Suprapubic skin (tissue), 4 donors: ENCODE measurements around the gene NPW. TPM values are rescaled to one million over a fixed set of nuclear protein-coding genes. Genes with fewer than 3 reads are reported as not detected.
"Not testable (repeated sequence)": the region's sequence is repeated elsewhere in the genome, so short reads cannot be mapped to it uniquely, and the experiment has no call there.

Experiments used
- DNase-seq, 2 donors: peaks; one replicate each; pipeline ENCODE4 v3.0.0-alpha.2; 2019; ENCODE audit warnings: low spot score in 2 of 2
- H3K27ac ChIP-seq: fragments of 200-600 bp; sonication (generic); one replicate; pipeline ENCODE4 v1.5.1; 2019
- H3K27me3 ChIP-seq: fragments of 200-600 bp; sonication (generic); one replicate; pipeline ENCODE4 v1.5.1; 2019
- H3K36me3 ChIP-seq: fragments of 200-600 bp; sonication (generic); one replicate; pipeline ENCODE4 v1.5.1; 2019
- H3K4me1 ChIP-seq: fragments of 200-600 bp; sonication (generic); one replicate; pipeline ENCODE4 v1.5.1; 2019
- H3K4me3 ChIP-seq: fragments of 200-600 bp; sonication (generic); one replicate; pipeline ENCODE4 v1.5.1; 2019; ENCODE audit warnings: mild to moderate bottlenecking
- H3K9me3 ChIP-seq: fragments of 200-600 bp; sonication (generic); one replicate; pipeline ENCODE4 v1.5.1; 2019
- EP300 ChIP-seq: sonication (generic); formaldehyde crosslinking; IDR thresholded peaks from one replicate; pipeline ENCODE4 v1.6.1; 2017; ENCODE audit warnings: antibody characterized with exemption
- POLR2A ChIP-seq, 2 donors: fragments of 450-650 bp; IDR thresholded peaks; one replicate each; pipeline ENCODE4 v1.6.1; 2017; ENCODE audit warnings: antibody characterized with exemption in 2 of 2, mild to moderate bottlenecking in 2 of 2, moderate library complexity in 2 of 2
- POLR2AphosphoS5 ChIP-seq, 3 donors: sonication (generic); formaldehyde crosslinking; IDR thresholded peaks; one replicate each; pipeline ENCODE4 v1.6.1; 2017; ENCODE audit warnings: antibody characterized with exemption in 3 of 3
- WGBS: methylation state at CpG from one replicate; pipeline ENCODE4 v1.1.5; 2018; 5-methylcytosine and 5-hydroxymethylcytosine counted together
- total RNA-seq, 4 donors: library from RNA; depleted of rRNA; stranded (reverse); fragments of >200 nt; gene quantifications; one replicate each; pipeline ENCODE4 v1.1.0, GENCODE V29; 2016
- TF ChIP-seq, protein P1 (sequence below), 2 donors: fragments of 200-600 bp in 1 of 2; fragments of 450-650 bp in 1 of 2; sonication (generic) in 1 of 2; IDR thresholded peaks; one replicate each; pipeline ENCODE4 v1.5.1; 2016 to 2019; ENCODE audit warnings: antibody characterized with exemption in 2 of 2, mild to moderate bottlenecking in 1 of 2, moderate library complexity in 1 of 2

Gene NPW
- total RNA-seq, 4 donors from 2014 or later = 0.65 to 5.6 (median 3.0) TPM; not detected in 1

DNA sequence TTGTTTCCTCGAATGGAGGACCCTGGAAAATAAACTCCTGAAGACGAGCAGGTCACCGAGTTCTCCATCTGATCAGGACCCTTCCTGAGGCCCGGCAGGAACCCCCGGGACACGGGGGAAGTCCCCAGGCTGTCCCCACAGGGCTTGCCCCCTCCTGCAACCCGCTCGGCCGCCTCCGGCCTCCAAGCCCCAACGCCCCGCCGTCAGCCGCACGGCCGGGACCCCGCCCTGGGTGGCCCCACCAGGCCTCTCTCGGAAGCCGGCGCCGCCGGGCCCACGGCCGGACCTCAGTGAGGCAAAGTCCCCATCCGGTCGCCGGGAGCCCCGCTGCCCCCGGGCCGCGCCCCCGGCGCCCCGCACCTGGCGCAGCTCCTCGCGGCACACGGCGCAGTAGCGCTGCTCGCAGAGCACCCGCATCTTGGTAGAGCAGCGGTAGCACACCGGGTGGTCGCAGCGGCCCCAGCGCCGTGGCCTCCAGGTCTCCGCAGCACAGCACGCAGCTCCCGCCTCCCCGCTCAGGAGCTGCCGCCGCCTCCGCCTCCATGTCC lies 10.3 kb upstream of the NPW start:
- WGBS = no CpG with 5 or more reads among the region's 55 CpGs
- no peaks in the 10 kb centered on the region for H3K27me3 ChIP-seq
- no peak for TF ChIP-seq POLR2AphosphoS5 (IDR thresholded peaks at IDR 0.05)
- no peak for TF ChIP-seq EP300
- peak overlapping the region; percentile 99 for H3K4me3 ChIP-seq
- no peaks in the 10 kb centered on the region for H3K36me3 ChIP-seq
- H3K27ac ChIP-seq = peak overlapping the region; percentile 97
- no peak for DNase-seq
- no peaks in the 10 kb centered on the region for H3K9me3 ChIP-seq
- H3K4me1 ChIP-seq = peaks cover 57% of the 10 kb centered on the region

DNA sequence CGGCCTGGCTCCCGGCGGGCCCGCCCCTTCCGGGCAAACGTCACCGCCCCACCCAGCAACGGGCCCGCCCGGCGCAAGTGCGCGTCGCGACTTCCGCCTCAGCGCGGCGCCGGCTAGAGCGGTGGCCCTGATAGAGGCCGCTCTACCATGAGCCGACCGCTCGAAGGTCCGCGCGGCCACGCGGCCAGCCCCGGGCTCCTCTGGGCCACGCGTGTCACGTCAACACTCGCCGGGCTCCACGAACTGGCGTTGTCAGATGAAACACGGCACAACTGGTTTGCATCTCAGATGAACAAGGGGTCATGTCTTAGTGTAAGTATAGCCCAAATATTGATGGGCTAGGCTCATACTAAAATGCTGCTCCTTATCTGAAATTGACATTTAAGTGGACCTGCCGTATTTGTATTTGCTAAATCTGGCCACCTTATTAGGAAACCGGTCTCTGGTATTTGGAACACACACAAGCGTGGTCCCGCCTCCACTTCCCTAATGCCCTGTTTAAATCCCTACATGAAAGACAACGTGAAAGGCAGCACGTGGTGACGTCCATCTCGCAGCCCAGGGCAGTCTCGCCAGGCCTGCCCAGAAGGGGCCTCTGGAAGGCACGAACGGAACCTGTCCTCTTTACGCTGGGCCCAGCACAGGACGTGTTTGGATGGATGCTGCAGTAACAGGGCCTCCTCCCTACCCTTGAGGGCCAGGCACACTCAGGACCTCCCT lies 9.6 kb upstream of the NPW start, which contains the start of gene ZNF598:
TSS of gene ZNF598 (minus strand) at position 31 of the 720 bp plus-strand sequence.
- Histone ChIP-seq H3K27me3 (no peaks in the 10 kb centered on the region), H3K9me3 (no peaks in the 10 kb centered on the region), H3K27ac (peak within 1 kb of the TSS; percentile 97), H3K4me3 (peak within 1 kb of the TSS; percentile 99), H3K4me1 (peaks cover 52% of the 10 kb centered on the region), H3K36me3 (no peaks in the 10 kb centered on the region)
- TF ChIP-seq POLR2AphosphoS5 (IDR thresholded peaks at IDR 0.05) (peak in 2 of 3 donors; percentile 12 to 77), EP300 (no peak), POLR2A (IDR thresholded peaks at IDR 0.05) (peak; percentile 77 to 81)
- TF ChIP-seq, protein P1, sequence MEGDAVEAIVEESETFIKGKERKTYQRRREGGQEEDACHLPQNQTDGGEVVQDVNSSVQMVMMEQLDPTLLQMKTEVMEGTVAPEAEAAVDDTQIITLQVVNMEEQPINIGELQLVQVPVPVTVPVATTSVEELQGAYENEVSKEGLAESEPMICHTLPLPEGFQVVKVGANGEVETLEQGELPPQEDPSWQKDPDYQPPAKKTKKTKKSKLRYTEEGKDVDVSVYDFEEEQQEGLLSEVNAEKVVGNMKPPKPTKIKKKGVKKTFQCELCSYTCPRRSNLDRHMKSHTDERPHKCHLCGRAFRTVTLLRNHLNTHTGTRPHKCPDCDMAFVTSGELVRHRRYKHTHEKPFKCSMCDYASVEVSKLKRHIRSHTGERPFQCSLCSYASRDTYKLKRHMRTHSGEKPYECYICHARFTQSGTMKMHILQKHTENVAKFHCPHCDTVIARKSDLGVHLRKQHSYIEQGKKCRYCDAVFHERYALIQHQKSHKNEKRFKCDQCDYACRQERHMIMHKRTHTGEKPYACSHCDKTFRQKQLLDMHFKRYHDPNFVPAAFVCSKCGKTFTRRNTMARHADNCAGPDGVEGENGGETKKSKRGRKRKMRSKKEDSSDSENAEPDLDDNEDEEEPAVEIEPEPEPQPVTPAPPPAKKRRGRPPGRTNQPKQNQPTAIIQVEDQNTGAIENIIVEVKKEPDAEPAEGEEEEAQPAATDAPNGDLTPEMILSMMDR (IDR thresholded peaks at IDR 0.05) = no peak
- WGBS = 2% methylated on average over 8 of the region's 52 CpGs
- no peak for DNase-seq

DNA sequence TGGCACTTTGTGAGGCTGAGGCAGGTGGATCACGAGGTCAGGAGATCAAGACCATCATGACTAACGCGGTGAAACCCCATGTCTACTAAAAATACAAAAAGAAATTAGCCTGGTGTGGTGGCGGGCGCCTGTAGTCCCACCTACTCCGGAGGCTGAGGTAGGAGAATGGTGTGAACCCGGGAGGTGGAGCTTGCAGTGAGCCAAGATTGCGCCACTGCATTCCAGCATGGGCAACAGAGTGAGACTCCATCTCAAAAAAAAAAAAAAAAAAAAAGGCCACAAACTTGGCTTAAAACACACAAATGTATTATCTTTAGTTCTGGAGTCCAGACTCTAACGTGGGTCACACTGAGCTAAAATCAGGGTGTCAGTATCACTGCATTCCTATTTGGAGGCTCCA lies 7.9 kb upstream of the NPW start:
- H3K36me3 ChIP-seq, H3K9me3 ChIP-seq, H3K27ac ChIP-seq, H3K27me3 ChIP-seq, H3K4me3 ChIP-seq, DNase-seq: not testable (repeated sequence)
- H3K4me1 ChIP-seq = peaks cover 46% of the 10 kb centered on the region
- WGBS = 82% methylated on average over 9 of the region's 9 CpGs

DNA sequence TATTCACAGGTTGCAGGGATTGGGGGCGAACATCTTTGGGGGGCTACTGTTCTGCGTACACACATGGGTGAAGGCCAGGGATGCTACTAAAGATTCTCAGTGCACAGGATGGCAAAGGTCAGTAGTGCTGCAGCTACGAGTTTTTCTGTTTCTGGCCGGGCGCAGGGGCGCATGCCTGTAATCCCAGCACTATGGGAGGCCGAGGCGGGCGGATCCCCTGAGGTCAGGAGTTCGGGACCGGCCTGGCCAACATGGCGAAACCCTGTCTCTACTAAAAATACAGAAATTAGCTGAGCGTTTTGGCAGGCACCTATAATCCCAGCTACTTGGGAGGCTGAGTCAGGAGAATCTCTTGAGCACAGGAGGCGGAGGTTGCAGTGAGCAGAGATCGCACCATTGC lies 6.1 kb upstream of the NPW start:
- H3K9me3 ChIP-seq = no peaks in the 10 kb centered on the region
- H3K4me3 ChIP-seq = no peak overlapping the region
- TF ChIP-seq, protein P1 (IDR thresholded peaks at IDR 0.05) = no peak
- no peak for TF ChIP-seq POLR2AphosphoS5 (IDR thresholded peaks at IDR 0.05)
- TF ChIP-seq EP300 = no peak
- no peak for TF ChIP-seq POLR2A (IDR thresholded peaks at IDR 0.05)
- H3K4me1 ChIP-seq = peaks cover 28% of the 10 kb centered on the region
- no peak for DNase-seq
- no peaks in the 10 kb centered on the region for H3K36me3 ChIP-seq
- no peak overlapping the region for H3K27ac ChIP-seq
- peaks cover under 1% of the 10 kb centered on the region for H3K27me3 ChIP-seq
- WGBS = 92% methylated on average over 15 of the region's 15 CpGs

DNA sequence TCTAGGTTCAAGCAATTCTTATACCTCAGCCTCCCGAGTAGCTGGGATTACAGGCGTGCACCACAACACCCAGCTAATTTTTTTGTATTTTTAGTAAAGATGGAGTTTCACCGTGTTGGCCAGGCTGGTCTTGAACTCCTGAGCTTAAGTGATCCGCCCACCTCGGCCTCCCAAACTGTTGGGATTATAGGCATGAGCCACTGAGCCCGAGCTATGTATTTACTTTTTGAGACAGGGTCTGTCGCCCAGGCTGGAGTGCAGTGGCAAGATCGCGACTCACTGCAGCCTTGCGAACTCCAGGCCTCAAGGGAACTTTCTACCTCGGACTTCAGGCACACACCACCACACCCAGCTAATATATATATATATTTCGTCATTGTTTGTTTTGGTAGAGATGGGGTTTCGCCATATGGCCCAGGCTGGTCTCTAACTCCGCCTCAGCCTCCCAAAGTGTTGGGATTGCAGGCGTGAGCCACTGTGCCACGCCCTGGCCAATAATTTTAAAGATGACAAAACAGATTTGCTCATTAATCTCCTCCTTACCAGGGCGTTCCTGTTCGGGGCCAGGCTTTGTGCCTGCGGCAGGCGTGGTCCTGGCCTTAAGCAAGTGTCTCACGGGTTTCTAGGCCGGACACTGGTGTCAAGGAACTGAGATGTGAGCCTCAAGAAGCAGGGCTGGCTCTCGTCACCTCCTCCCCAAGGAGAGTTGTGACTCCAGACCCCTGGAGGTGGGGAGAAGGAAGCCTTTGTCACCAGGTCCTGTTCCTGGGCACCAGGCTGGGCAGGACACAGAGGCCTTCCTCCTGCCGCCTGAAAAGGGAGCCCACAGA lies 4.3 kb upstream of the NPW start:
- no peak overlapping the region for H3K4me3 ChIP-seq
- DNase-seq = no peak
- WGBS = 60% methylated on average over 24 of the region's 24 CpGs
- H3K36me3 ChIP-seq = no peaks in the 10 kb centered on the region
- TF ChIP-seq POLR2A (IDR thresholded peaks at IDR 0.05) (no peak), POLR2AphosphoS5 (IDR thresholded peaks at IDR 0.05) (no peak), EP300 (no peak)
- TF ChIP-seq, protein P1 (IDR thresholded peaks at IDR 0.05) = no peak
- peaks cover 29% of the 10 kb centered on the region for H3K4me1 ChIP-seq
- peaks cover 18% of the 10 kb centered on the region for H3K27me3 ChIP-seq
- no peaks in the 10 kb centered on the region for H3K9me3 ChIP-seq
- peak overlapping the region; percentile 25 for H3K27ac ChIP-seq

DNA sequence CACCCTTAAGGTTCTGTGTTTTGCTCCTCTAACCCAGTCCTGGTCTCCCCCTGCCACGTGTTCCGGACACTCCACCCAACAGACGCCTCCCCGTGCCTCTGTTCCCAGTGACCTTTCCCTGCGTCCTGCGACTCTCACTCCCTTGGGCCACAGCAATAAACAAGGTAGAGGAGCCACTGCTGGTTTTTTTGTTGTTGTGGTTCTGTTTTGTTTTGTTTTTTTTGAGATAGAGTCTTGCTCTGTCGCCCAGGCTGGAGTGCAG lies 3.7 kb upstream of the NPW start:
- H3K36me3 ChIP-seq = no peaks in the 10 kb centered on the region
- no peak for DNase-seq
- peaks cover 29% of the 10 kb centered on the region for H3K4me1 ChIP-seq
- H3K9me3 ChIP-seq = no peaks in the 10 kb centered on the region
- whole genome bisulfite sequencing = 80% methylated on average over 7 of the region's 7 CpGs
- peak overlapping the region; percentile 25 for H3K27ac ChIP-seq
- H3K4me3 ChIP-seq = no peak overlapping the region
- peaks cover 24% of the 10 kb centered on the region for H3K27me3 ChIP-seq
- TF ChIP-seq POLR2A (IDR thresholded peaks at IDR 0.05) (no peak), POLR2AphosphoS5 (IDR thresholded peaks at IDR 0.05) (no peak), EP300 (no peak)
- TF ChIP-seq, protein P1 (IDR thresholded peaks at IDR 0.05) = no peak
